ENCODE results near the gene SIRPG.

DNA sequence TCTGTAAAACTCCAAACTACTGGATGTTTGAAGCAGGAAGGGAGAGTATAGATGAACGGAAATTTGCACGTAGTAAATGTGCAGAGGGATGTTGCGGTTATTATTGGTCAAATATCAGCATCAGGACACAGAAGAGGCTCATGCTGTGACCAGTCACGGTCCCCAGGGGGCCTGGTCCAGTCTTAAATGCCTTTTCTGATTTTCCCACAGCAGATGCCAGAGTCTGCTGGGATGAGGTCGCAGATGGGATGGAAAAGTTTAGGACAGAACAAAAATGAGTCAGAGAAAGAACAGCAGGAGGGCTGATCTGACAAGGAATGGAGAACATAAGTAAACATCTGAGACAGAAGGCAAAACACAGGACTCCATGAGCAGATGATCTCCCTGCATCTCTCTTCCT lies 11.7 kb upstream of the SIRPG start:
- TF ChIP-seq SIN3A (IDR thresholded peaks at IDR 0.05; ENCODE audit: borderline replicate concordance, insufficient read depth, low read length) (no peak), POLR2AphosphoS5 (IDR thresholded peaks at IDR 0.05; ENCODE audit: low read depth, low read length) (no peak)

Measured in PFSK-1 (cell line).